ENCODE results near the gene CDH4.

CDH4 gene

DNA sequence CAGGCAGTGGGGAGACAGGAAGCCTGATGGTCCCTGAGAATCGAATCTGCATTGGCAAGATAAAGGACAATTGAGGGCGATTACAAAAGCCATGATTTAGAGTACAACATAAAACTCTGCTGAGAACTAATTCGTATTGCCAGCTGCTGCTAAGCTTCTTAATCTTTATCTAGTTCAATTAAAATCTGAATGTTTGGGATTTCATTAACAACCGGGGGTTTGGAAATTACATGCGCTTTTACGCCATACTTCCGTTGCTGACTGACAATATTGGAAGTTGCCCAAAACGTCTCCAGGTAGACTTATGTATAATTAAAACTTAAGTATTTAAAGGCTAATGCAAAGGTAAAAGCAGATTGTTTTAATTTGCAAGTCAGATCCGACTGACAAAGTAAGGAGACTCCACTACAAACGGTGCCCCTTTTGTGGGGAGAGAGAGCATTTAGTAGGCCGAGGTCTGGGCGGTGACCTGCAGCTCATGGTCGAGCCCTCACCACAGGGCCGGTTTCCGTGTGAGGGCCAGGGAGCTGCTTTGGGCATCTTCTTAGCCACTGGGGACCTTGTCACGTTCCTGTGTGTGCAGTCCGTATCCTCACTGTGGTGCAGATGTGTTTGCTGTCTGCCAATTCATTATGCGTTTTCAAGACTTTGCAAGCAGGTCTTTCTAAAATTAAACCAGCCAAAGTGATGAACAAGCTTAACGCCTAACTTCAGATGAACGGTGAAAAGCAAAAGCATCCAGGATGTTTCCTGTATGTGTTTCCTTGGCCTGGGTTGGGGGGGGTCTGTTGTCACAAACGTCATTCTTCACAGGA is 49.9 kb downstream of the CDH4 start:
- no peak for DNase-seq (ENCODE audit: low spot score)

GRCh38 chr20:61303217-61303616 is 51.2 kb downstream of the CDH4 start:
- no peak for DNase-seq (ENCODE audit: low spot score)

GRCh38 chr20:61303675-61304074 is 51.6 kb downstream of the CDH4 start:
- no peak for DNase-seq (ENCODE audit: low spot score)

GRCh38 chr20:61304750-61305149 is 52.7 kb downstream of the CDH4 start:
- no peak for DNase-seq (ENCODE audit: low spot score)

DNA sequence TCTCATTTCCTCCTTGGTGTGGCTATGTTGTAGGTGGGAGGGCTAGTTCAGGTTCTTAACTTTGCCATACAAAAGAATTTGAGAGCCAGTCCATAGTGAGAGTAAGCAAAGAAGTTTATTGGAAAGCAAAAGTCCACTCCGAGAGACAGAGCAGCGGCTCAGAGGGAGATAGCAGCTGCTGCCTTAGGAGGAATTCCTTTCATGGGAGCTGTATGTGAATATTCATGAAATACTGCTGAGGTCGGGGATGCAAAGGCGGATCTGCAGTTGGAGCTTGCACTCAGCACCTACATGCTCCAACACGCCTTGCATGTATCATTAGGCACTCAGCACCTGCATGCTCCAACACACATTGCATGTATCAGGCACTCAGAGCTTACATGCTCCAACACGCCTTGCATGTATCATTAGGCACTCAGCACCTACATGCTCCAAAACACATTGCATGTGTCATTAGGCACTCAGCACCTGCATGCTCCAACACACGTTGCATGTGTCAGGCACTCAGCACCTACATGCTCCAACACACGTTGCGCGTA is 54.9 kb downstream of the CDH4 start:
- no peak for DNase-seq (ENCODE audit: low spot score)

- no peak for DNase-seq (ENCODE audit: low spot score)
These were observed 55.8 kb downstream of the CDH4 start for GRCh38 chr20:61307686-61308476.

GRCh38 chr20:61308477-61308774 is 56.4 kb downstream of the CDH4 start:
- DNase-seq (ENCODE audit: low spot score) = no peak

GRCh38 chr20:61310954-61311353 is 58.9 kb downstream of the CDH4 start:
- peak; percentile 61 for DNase-seq (ENCODE audit: low spot score)

DNA sequence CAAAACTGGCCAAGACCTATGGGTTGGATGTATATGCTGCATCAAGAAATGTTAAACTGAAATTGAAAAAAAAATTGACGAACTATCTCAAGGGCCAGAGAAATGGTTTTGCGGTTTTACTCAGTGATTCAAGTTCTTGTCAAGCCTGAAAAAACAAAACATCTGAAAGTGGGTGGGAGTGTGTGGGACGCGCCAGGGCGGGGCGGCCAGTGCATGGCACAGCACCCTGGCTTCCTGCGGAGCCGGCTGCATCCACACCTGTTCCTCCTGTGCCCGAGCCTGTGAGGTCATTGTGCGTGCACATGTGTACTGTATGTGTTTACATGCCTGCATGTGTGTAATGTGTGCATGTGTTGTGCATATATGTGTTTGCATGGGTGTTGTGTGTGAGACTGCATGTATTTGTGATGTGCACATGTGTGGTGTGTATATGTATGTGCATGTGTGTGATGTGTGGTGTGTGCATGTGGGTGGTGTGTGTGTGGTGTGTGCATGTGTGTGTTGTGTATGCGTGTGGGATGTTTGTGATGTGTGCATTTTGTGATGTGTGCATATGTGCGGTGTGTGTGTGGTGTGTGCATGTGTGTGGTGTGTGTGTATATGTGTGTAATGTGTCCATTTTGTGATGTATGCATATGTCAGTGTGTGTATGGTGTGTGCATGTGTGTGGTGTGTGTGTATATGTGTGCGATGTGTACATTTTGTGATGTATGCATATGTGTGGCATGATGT is 59.8 kb downstream of the CDH4 start:
- peak; percentile 52 for DNase-seq (ENCODE audit: low spot score)

DNA sequence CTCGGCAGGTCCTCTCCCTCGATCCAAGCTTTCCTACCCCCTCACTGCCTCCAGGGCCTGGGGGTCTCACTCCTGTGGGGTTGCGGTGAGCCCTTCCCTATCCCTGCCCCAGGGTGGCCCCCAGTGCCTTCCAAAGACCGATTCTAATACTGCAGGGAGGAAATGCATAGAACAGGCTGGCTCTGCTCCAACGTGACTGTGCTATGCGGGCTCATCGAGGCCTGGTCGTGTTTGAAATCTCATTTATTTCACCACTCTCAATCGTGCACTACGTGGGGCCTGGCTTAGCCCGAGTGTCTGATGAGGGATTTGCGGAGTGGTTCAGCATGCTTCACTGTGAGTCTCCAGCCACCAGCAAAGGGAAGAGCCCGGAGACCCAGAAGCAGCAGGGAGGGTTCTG is 60.9 kb downstream of the CDH4 start:
- DNase-seq (ENCODE audit: low spot score) = no peak

DNA sequence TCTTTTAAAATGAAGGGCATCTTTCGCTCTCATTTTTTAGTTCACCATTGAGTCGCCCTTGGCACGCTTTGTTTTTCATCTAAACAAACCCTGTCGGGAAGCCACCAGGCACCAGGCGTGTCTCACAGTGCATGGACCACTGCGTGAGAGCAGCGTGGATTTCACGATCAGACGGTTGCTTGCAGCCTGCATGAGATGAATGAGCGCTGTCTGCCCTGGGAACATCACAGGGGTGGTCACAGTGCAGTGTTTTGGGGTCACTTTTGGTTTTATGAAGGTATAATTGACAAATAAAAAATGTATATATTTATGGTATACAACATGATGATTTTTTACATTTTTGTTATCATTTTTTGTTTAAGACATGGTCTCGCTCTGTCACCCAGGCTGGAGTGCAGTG is 61.3 kb downstream of the CDH4 start:
- DNase-seq (ENCODE audit: low spot score) = no peak

GRCh38 chr20:61314326-61315010 is 62.4 kb downstream of the CDH4 start:
- no peak for DNase-seq (ENCODE audit: low spot score)

- DNase-seq (ENCODE audit: low spot score) = no peak
These were observed 63.3 kb downstream of the CDH4 start for GRCh38 chr20:61315319-61315718.

DNA sequence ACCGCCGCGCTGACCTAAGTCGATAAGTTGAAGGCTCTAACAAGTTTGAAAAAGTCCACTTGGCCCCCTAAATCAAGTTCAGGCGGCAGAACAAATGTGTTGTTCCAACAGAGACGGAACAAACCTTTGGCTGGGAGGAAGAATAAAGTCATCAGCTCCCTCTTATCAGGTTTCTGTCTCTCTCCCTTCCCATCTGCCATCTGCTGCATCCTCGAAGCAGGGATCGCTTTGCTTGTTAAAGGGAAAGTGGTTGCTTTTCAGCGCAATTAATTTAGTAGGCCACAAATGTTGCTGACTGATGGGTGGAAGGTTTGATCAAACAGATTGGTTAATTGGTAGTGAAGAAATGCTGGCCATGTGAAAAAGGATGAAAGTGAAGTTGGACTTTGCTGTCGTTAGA is 64.3 kb downstream of the CDH4 start:
- DNase-seq (ENCODE audit: low spot score) = no peak

- no peak for DNase-seq (ENCODE audit: low spot score)
These were observed 66.0 kb downstream of the CDH4 start for GRCh38 chr20:61317966-61318530.

GRCh38 chr20:61320691-61321425 is 68.8 kb downstream of the CDH4 start:
- no peak for DNase-seq (ENCODE audit: low spot score)

GRCh38 chr20:61321481-61321880 is 69.4 kb downstream of the CDH4 start:
- no peak for DNase-seq (ENCODE audit: low spot score)

GRCh38 chr20:61322151-61322865 is 70.2 kb downstream of the CDH4 start:
- no peak for DNase-seq (ENCODE audit: low spot score)

GRCh38 chr20:61324906-61325305 is 72.8 kb downstream of the CDH4 start:
- no peak for DNase-seq (ENCODE audit: low spot score)

- DNase-seq (ENCODE audit: low spot score) = no peak
These were observed 73.7 kb downstream of the CDH4 start for GRCh38 chr20:61325718-61326117.
